ENCODE data around the gene ANKRD1. TPM values are rescaled to one million over a fixed set of nuclear protein-coding genes. Genes with fewer than 3 reads are reported as not detected.

Gene ANKRD1
- total and polyA plus RNA-seq, 2 donors (not counting 3 experiments of a cell fraction or from before 2014, with no cell fraction given) = 593 to 664 TPM

GRCh38 chr10:90919683-90920574 is 958 bp downstream of the ANKRD1 start:
- H3K4me2 ChIP-seq (ENCODE audit: insufficient read depth, low read length) = peak overlapping the region; percentile 98
- peak; percentile 70 for FAIRE-seq
- CTCF ChIA-PET = interaction anchor here (1.0 to 4.7 kb wide), 9 partner anchors 8 to 331 kb away, joined by 3 to 30 read pairs (median 6); no protein-coding TSS in a partner anchor
- peak overlapping the region; percentile 94 for H3K9ac ChIP-seq (replicated peaks; ENCODE audit: extremely low read depth, insufficient read depth, low read length)
- no peaks in the 10 kb centered on the region for H4K20me1 ChIP-seq (replicated peaks; ENCODE audit: control insufficient read depth, extremely low read depth, insufficient read depth, low read length)
- H3K4me3 ChIP-seq (replicated peaks in 1 of 3; ENCODE audit: insufficient read depth in 1 of 3, low read depth in 1 of 3, low read length in 3 of 3) = peak overlapping the region; percentile 52 to 98 (median 56)
- H3K27ac ChIP-seq (ENCODE audit: insufficient read depth, low read depth, low read length) = peak overlapping the region; percentile 82
- dilution Hi-C loops (cut with MboI; ENCODE audit: extremely low pct_ligation_motif_present, low sequenced_read_pairs) (no loop called here), intact Hi-C loops (cut with micrococcal nuclease) (loop anchor here (2.0 kb wide), 3 partner anchors 17 to 87 kb away; no protein-coding TSS in a partner anchor)
- TSS peak; percentile 30 for BruUV-seq (replicated peaks)
- H3K9me3 ChIP-seq (replicated peaks; ENCODE audit: control insufficient read depth, insufficient read depth, low read length) = no peaks in the 10 kb centered on the region
- peak; percentile 47 for DNase-seq (ENCODE audit: low read depth, low spot score)
- H3K9me1 ChIP-seq (replicated peaks; ENCODE audit: control insufficient read depth, extremely low read depth, insufficient read depth, low read length) = no peaks in the 10 kb centered on the region
- H3K27me3 ChIP-seq (ENCODE audit: control insufficient read depth in 2 of 2, insufficient read depth in 2 of 2, low read length in 2 of 2) = no peaks in the 10 kb centered on the region
- no peak for TF ChIP-seq FOS (IDR thresholded peaks at IDR 0.05; ENCODE audit: borderline replicate concordance, insufficient read depth, low read length)
- TF ChIP-seq POLR2A (IDR thresholded peaks at IDR 0.05; ENCODE audit: low read depth, low read length) = peak; percentile 98
- TF ChIP-seq MAX (IDR thresholded peaks at IDR 0.05; ENCODE audit: insufficient read depth, insufficient read length) = no peak
- TF ChIP-seq POLR2AphosphoS5 (IDR thresholded peaks at IDR 0.05; ENCODE audit: insufficient read depth, low read depth, low read length) = peak; percentile 77
- TF ChIP-seq MYC (IDR thresholded peaks at IDR 0.05; ENCODE audit: low read depth, low read length) = no peak
- peaks cover 50% of the 10 kb centered on the region for H3K79me2 ChIP-seq (ENCODE audit: control insufficient read depth, insufficient read depth, low read length)
- H3K36me3 ChIP-seq (ENCODE audit: control insufficient read depth in 2 of 2, extremely low read depth in 1 of 2, insufficient read depth in 2 of 2, low read length in 2 of 2) = peaks cover 9 to 33% of the 10 kb centered on the region in 2 experiments
- POLR2A ChIA-PET = interaction anchor here (1.2 to 4.9 kb wide), 5 partner anchors 8 to 86 kb away, joined by 5 to 71 read pairs (median 22); no protein-coding TSS in a partner anchor
- no peak overlapping the region for H2AFZ ChIP-seq (ENCODE audit: low read depth, low read length)
- H3K4me1 ChIP-seq (ENCODE audit: control insufficient read depth, extremely low read depth, insufficient read depth, low read length) = peaks cover 38% of the 10 kb centered on the region

- CTCF ChIA-PET = interaction anchor here (1.0 to 4.2 kb wide), 6 partner anchors 9 to 333 kb away, joined by 3 to 30 read pairs (median 6); no protein-coding TSS in a partner anchor
- peak; percentile 4 for FAIRE-seq
- Histone ChIP-seq H3K4me2 (ENCODE audit: insufficient read depth, low read length) (peak overlapping the region; percentile 98), H2AFZ (ENCODE audit: low read depth, low read length) (no peak overlapping the region), H3K4me1 (ENCODE audit: control insufficient read depth, extremely low read depth, insufficient read depth, low read length) (peaks cover 52% of the 10 kb centered on the region), H3K9me1 (replicated peaks; ENCODE audit: control insufficient read depth, extremely low read depth, insufficient read depth, low read length) (no peaks in the 10 kb centered on the region), H3K27me3 (ENCODE audit: control insufficient read depth in 2 of 2, insufficient read depth in 2 of 2, low read length in 2 of 2) (no peaks in the 10 kb centered on the region), H4K20me1 (replicated peaks; ENCODE audit: control insufficient read depth, extremely low read depth, insufficient read depth, low read length) (no peaks in the 10 kb centered on the region), H3K79me2 (ENCODE audit: control insufficient read depth, insufficient read depth, low read length) (peaks cover 50% of the 10 kb centered on the region), H3K9me3 (replicated peaks; ENCODE audit: control insufficient read depth, insufficient read depth, low read length) (no peaks in the 10 kb centered on the region), H3K36me3 (ENCODE audit: control insufficient read depth in 2 of 2, extremely low read depth in 1 of 2, insufficient read depth in 2 of 2, low read length in 2 of 2) (peaks cover 15 to 42% of the 10 kb centered on the region in 2 experiments), H3K4me3 (replicated peaks in 1 of 3; ENCODE audit: insufficient read depth in 1 of 3, low read depth in 1 of 3, low read length in 3 of 3) (peak overlapping the region; percentile 52 to 98 (median 56)), H3K9ac (replicated peaks; ENCODE audit: extremely low read depth, insufficient read depth, low read length) (peak overlapping the region; percentile 94), H3K27ac (ENCODE audit: insufficient read depth, low read depth, low read length) (peak overlapping the region; percentile 82)
- peak; percentile 36 for DNase-seq (ENCODE audit: low read depth, low spot score)
- intact Hi-C loops (cut with micrococcal nuclease) = loop anchor here (2.0 kb wide), 2 partner anchors 13 to 303 kb away; partner anchors contain the start of gene PCGF5
- no peak for TF ChIP-seq MYC (IDR thresholded peaks at IDR 0.05; ENCODE audit: low read depth, low read length)
- no peak for TF ChIP-seq EZH2 (IDR thresholded peaks at IDR 0.05; ENCODE audit: borderline replicate concordance, low read depth, low read length, severe bottlenecking)
- peak; percentile 30 for TF ChIP-seq POLR2A (IDR thresholded peaks at IDR 0.05; ENCODE audit: low read depth, low read length)
- BruUV-seq (replicated peaks) = no TSS peak
- POLR2A ChIA-PET = interaction anchor here (1.3 to 4.9 kb wide), 6 partner anchors 12 to 51 kb away, joined by 3 to 48 read pairs (median 4); no protein-coding TSS in a partner anchor
- dilution Hi-C loops (cut with MboI; ENCODE audit: extremely low pct_ligation_motif_present, low sequenced_read_pairs) = no loop called here
Observed at GRCh38 chr10:90917968-90918318, 2.9 kb downstream of the ANKRD1 start.
